DOHH2 (cell line): ENCODE measurements around the gene GNG12.
A peak's percentile ranks its signal among the peaks of the same experiment; 100 is the strongest.

Experiments used
- H3F3A ChIP-seq: fragments of 200-600 bp; sonication (generic), shearing (Covaris generic); 2 replicates; pipeline ENCODE4 v1.6.0; 2016; ENCODE audit warnings: antibody characterized with exemption, mild to moderate bottlenecking; ENCODE audit not compliant: control insufficient read depth, insufficient read depth
- H3K27ac ChIP-seq: fragments of 200-600 bp; sonication (generic); 2 replicates; pipeline ENCODE4 v1.5.1; 2014; ENCODE audit warnings: low read depth, mild to moderate bottlenecking, low read length, moderate library complexity
- H3K27me3 ChIP-seq: fragments of 200-600 bp; sonication (generic); 2 replicates; pipeline ENCODE4 v1.6.1; 2014; ENCODE audit warnings: mild to moderate bottlenecking, low read length, mixed read lengths; ENCODE audit not compliant: control insufficient read depth
- H3K36me3 ChIP-seq: fragments of 200-600 bp; sonication (generic); 2 replicates; pipeline ENCODE4 v1.6.1; 2014; ENCODE audit warnings: mild to moderate bottlenecking, low read length, moderate library complexity, mixed read lengths; ENCODE audit not compliant: control insufficient read depth
- H3K4me1 ChIP-seq: fragments of 200-600 bp; sonication (generic); 2 replicates; pipeline ENCODE4 v1.6.1; 2014; ENCODE audit warnings: mild to moderate bottlenecking, low read length, mixed read lengths; ENCODE audit not compliant: control insufficient read depth
- H3K4me2 ChIP-seq: fragments of 200-600 bp; sonication (generic); 2 replicates; pipeline ENCODE4 v1.6.0; 2014; ENCODE audit warnings: mild to moderate bottlenecking, low read length, moderate library complexity
- H3K4me3 ChIP-seq: fragments of 200-600 bp; sonication (generic); 2 replicates; pipeline ENCODE4 v1.5.1; 2014; ENCODE audit warnings: mild to moderate bottlenecking, low read length, mixed read lengths
- H3K79me2 ChIP-seq: fragments of 200-600 bp; sonication (generic); 2 replicates; pipeline ENCODE4 v1.6.1; 2014; ENCODE audit warnings: mild to moderate bottlenecking, low read length, mixed read lengths; ENCODE audit not compliant: control insufficient read depth
- H3K9me2 ChIP-seq: fragments of 200-600 bp; sonication (generic); replicated peaks from 2 replicates; pipeline ENCODE4 v1.6.1; 2014; ENCODE audit warnings: mild to moderate bottlenecking, low read length, mixed read lengths; ENCODE audit not compliant: control insufficient read depth
- H3K9me3 ChIP-seq: fragments of 200-600 bp; sonication (generic); 2 replicates; pipeline ENCODE4 v1.6.1; 2014; ENCODE audit warnings: antibody characterized with exemption, low read length, mixed read lengths; ENCODE audit not compliant: control insufficient read depth, insufficient read depth
- H4K20me1 ChIP-seq: fragments of 200-600 bp; sonication (generic); 2 replicates; pipeline ENCODE4 v1.6.0; 2014; ENCODE audit warnings: low read depth, mild to moderate bottlenecking, antibody characterized with exemption, low read length, moderate library complexity; ENCODE audit not compliant: control insufficient read depth, insufficient read depth
- CTCF ChIP-seq: fragments of 200-600 bp; sonication (generic); IDR thresholded peaks from one replicate; pipeline ENCODE4 v1.5.1; 2014; ENCODE audit warnings: antibody characterized with exemption, mild to moderate bottlenecking, low read depth, low read length; ENCODE audit not compliant: poor library complexity, severe bottlenecking
- EZH2phosphoT487 ChIP-seq: fragments of 200-600 bp; sonication (generic); IDR thresholded peaks from 2 replicates; pipeline ENCODE4 v1.6.1; 2017; ENCODE audit warnings: borderline replicate concordance, mild to moderate bottlenecking, antibody characterized with exemption, low read length, moderate library complexity, mixed read lengths

The GNG12 gene

GRCh38 chr1:67755160-67755559 lies 78.1 kb downstream of the GNG12 start:
- no peak overlapping the region; the same call in 1 of the 2 replicates for H3K4me3 ChIP-seq
- peaks cover 25% of the 10 kb centered on the region for H3K4me1 ChIP-seq
- no peaks in the 10 kb centered on the region for H3K79me2 ChIP-seq
- H3K27me3 ChIP-seq, result no peaks in the 10 kb centered on the region
- H3K9me3 ChIP-seq, result no peaks in the 10 kb centered on the region
- no peaks in the 10 kb centered on the region for H3F3A ChIP-seq
- peak overlapping the region; percentile 32 for H3K4me2 ChIP-seq
- TF ChIP-seq EZH2phosphoT487 (no peak), CTCF (no peak)
- H3K36me3 ChIP-seq, result no peaks in the 10 kb centered on the region
- no peaks in the 10 kb centered on the region for H3K9me2 ChIP-seq
- no peaks in the 10 kb centered on the region for H4K20me1 ChIP-seq
- H3K27ac ChIP-seq, result no peak overlapping the region

- Histone ChIP-seq H3K4me1 (peaks cover 19% of the 10 kb centered on the region), H3K4me2 (no peak overlapping the region), H3K27me3 (no peaks in the 10 kb centered on the region), H3K79me2 (no peaks in the 10 kb centered on the region), H3F3A (no peaks in the 10 kb centered on the region), H3K9me3 (no peaks in the 10 kb centered on the region), H4K20me1 (no peaks in the 10 kb centered on the region), H3K27ac (no peak overlapping the region), H3K9me2 (no peaks in the 10 kb centered on the region), H3K36me3 (no peaks in the 10 kb centered on the region), H3K4me3 (no peak overlapping the region)
- TF ChIP-seq CTCF, result no peak
- TF ChIP-seq EZH2phosphoT487, result no peak
Observed at GRCh38 chr1:67754526-67754920, 78.7 kb downstream of the GNG12 start.

GRCh38 chr1:67753776-67754525 lies 79.3 kb downstream of the GNG12 start:
- H3K4me3 ChIP-seq, result no peak overlapping the region
- peaks cover 19% of the 10 kb centered on the region for H3K4me1 ChIP-seq
- H3K79me2 ChIP-seq, result no peaks in the 10 kb centered on the region

More at GRCh38 chr1:67753776-67754525, 79.3 kb downstream of the GNG12 start:
- no peaks in the 10 kb centered on the region for H3K9me3 ChIP-seq
- H4K20me1 ChIP-seq, result no peaks in the 10 kb centered on the region
- H3K4me2 ChIP-seq, result no peak overlapping the region
- no peaks in the 10 kb centered on the region for H3K27me3 ChIP-seq
- H3K9me2 ChIP-seq, result no peaks in the 10 kb centered on the region
- no peak overlapping the region for H3K27ac ChIP-seq
- no peaks in the 10 kb centered on the region for H3F3A ChIP-seq
- TF ChIP-seq EZH2phosphoT487 (no peak), CTCF (no peak)
- no peaks in the 10 kb centered on the region for H3K36me3 ChIP-seq
